CD4-positive, CD25-positive, alpha-beta regulatory T cell (primary cell): ENCODE results near the gene ZNF335. TPM values are rescaled to one million over a fixed set of nuclear protein-coding genes. Genes with fewer than 3 reads are reported as not detected.

Experiments
- ATAC-seq, 2 donors: fragments of 150-1000 bp; cut with Tn5 transposase; one replicate each; pipeline ENCODE4 v1.10.0; 2021; ENCODE audit warnings: low read depth in 2 of 2, moderate number of reproducible peaks in 2 of 2, moderate library complexity in 1 of 2
- DNase-seq, 3 donors: peaks; one replicate each; pipeline versions ENCODE4 v3.0.0 to v3.0.0-alpha.2; 2012 to 2022; ENCODE audit warnings: mixed read lengths in 1 of 3
- H3K27ac ChIP-seq: one replicate; pipeline ENCODE4 v1.7.0; 2013; ENCODE audit warnings: mild to moderate bottlenecking, low read length; ENCODE audit not compliant: insufficient read depth, poor library complexity, severe bottlenecking
- H3K27me3 ChIP-seq: one replicate; pipeline ENCODE4 v1.7.0; 2013; ENCODE audit warnings: low read length; ENCODE audit not compliant: control insufficient read depth, insufficient read depth
- H3K36me3 ChIP-seq: one replicate; pipeline ENCODE4 v1.7.0; 2013; ENCODE audit warnings: mild to moderate bottlenecking, low read length, moderate library complexity; ENCODE audit not compliant: control insufficient read depth, insufficient read depth
- H3K4me1 ChIP-seq: 2 replicates; pipeline ENCODE4 v1.7.0; 2013; ENCODE audit warnings: mild to moderate bottlenecking, low read length; ENCODE audit not compliant: insufficient read depth, control insufficient read depth, poor library complexity, severe bottlenecking
- H3K4me3 ChIP-seq: one replicate; pipeline ENCODE4 v1.7.0; 2013; ENCODE audit warnings: low read depth, mild to moderate bottlenecking, low read length, moderate library complexity
- H3K9me3 ChIP-seq, 2 experiments: 1 replicate in 1 of 2; 2 replicates in 1 of 2; pipeline ENCODE4 v1.7.0; 2013; ENCODE audit warnings: low read length in 2 of 2, mild to moderate bottlenecking in 1 of 2, moderate library complexity in 1 of 2; ENCODE audit not compliant: control insufficient read depth in 2 of 2
- H3K27ac Mint-ChIP-seq, 3 donors: one replicate each; pipeline ENCODE4 v1.8.0; 2020 to 2022; ENCODE audit warnings: mild to moderate bottlenecking in 3 of 3, mixed read lengths in 3 of 3, moderate library complexity in 2 of 3
- H3K27me3 Mint-ChIP-seq: one replicate; pipeline ENCODE4 v1.8.0; 2022; ENCODE audit warnings: mild to moderate bottlenecking, mixed read lengths
- H3K36me3 Mint-ChIP-seq: one replicate; pipeline ENCODE4 v1.8.0; 2020; ENCODE audit warnings: mixed read lengths
- H3K4me1 Mint-ChIP-seq, 4 donors: one replicate each; pipeline ENCODE4 v1.8.0; 2020 to 2022; ENCODE audit warnings: mixed read lengths in 4 of 4, mild to moderate bottlenecking in 1 of 4
- H3K4me3 Mint-ChIP-seq, 4 donors: one replicate each; pipeline ENCODE4 v1.8.0; 2020 to 2022; ENCODE audit warnings: mild to moderate bottlenecking in 4 of 4, mixed read lengths in 4 of 4, moderate library complexity in 3 of 4
- H3K9me3 Mint-ChIP-seq, 7 donors: one replicate each; pipeline ENCODE4 v1.8.0; 2020 to 2022; ENCODE audit warnings: mixed read lengths in 7 of 7, mild to moderate bottlenecking in 3 of 7, moderate library complexity in 2 of 7
- polyA plus RNA-seq, 4 donors: library from polyadenylated mRNA; unstranded; fragments of 300-500 nt; fragmentation: Illumina TruSeq; gene quantifications; one replicate each; pipeline ENCODE4 v1.2.3, GENCODE V29; 2021
- total RNA-seq: library from RNA; stranded (reverse); gene quantifications from one replicate; pipeline ENCODE4 v1.2.3, GENCODE V29; 2022

ZNF335 gene
- total and polyA plus RNA-seq, 5 donors from 2014 or later: 8.2 to 137 (median 12.8) TPM

GRCh38 chr20:45911486-45912343 lies 60.3 kb downstream of the ZNF335 start, which contains the start of gene PLTP:
TSS of gene PLTP (minus strand) at chr20:45912155. CDS start at chr20:45911452, 703 bp downstream.
- H3K27ac ChIP-seq: no peak within 1 kb of the TSS
- no peaks in the 10 kb centered on the region for H3K36me3 ChIP-seq
- peak within 1 kb of the TSS; percentile 73 to 84 (median 74) for H3K27ac Mint-ChIP-seq
- peaks cover 2% of the 10 kb centered on the region for H3K27me3 ChIP-seq
- peak within 1 kb of the TSS; percentile 62 for H3K4me3 ChIP-seq
- no peaks in the 10 kb centered on the region for H3K9me3 Mint-ChIP-seq
- H3K4me3 Mint-ChIP-seq: peak within 1 kb of the TSS; percentile 83 to 92 (median 86)
- DNase-seq: peak in 2 of 3 donors; percentile 35 to 39
- H3K27me3 Mint-ChIP-seq: peaks cover 38% of the 10 kb centered on the region
- no peak for ATAC-seq
- H3K9me3 ChIP-seq: no peaks in the 10 kb centered on the region
- H3K36me3 Mint-ChIP-seq: no peaks in the 10 kb centered on the region
- H3K4me1 ChIP-seq: peaks cover 19% of the 10 kb centered on the region
- H3K4me1 Mint-ChIP-seq: peaks cover 0 to 21% (median 7%) of the 10 kb centered on the region in 4 donors

GRCh38 chr20:45910670-45911485 lies 61.1 kb downstream of the ZNF335 start:
- DNase-seq (peak; percentile 75 to 97 (median 83)), ATAC-seq (peak; percentile 83)
- peaks cover 0 to 21% (median 7%) of the 10 kb centered on the region in 4 donors for H3K4me1 Mint-ChIP-seq
- Histone ChIP-seq H3K9me3 (no peaks in the 10 kb centered on the region), H3K4me1 (peaks cover 19% of the 10 kb centered on the region), H3K4me3 (peak overlapping the region; percentile 62), H3K27ac (no peak overlapping the region), H3K27me3 (peaks cover 2% of the 10 kb centered on the region), H3K36me3 (no peaks in the 10 kb centered on the region)
- H3K27ac Mint-ChIP-seq: peak overlapping the region; percentile 73 to 87 (median 84)
- H3K36me3 Mint-ChIP-seq: no peaks in the 10 kb centered on the region
- peaks cover 29% of the 10 kb centered on the region for H3K27me3 Mint-ChIP-seq
- H3K9me3 Mint-ChIP-seq: no peaks in the 10 kb centered on the region
- H3K4me3 Mint-ChIP-seq: peak overlapping the region; percentile 77 to 87 (median 84)

DNA sequence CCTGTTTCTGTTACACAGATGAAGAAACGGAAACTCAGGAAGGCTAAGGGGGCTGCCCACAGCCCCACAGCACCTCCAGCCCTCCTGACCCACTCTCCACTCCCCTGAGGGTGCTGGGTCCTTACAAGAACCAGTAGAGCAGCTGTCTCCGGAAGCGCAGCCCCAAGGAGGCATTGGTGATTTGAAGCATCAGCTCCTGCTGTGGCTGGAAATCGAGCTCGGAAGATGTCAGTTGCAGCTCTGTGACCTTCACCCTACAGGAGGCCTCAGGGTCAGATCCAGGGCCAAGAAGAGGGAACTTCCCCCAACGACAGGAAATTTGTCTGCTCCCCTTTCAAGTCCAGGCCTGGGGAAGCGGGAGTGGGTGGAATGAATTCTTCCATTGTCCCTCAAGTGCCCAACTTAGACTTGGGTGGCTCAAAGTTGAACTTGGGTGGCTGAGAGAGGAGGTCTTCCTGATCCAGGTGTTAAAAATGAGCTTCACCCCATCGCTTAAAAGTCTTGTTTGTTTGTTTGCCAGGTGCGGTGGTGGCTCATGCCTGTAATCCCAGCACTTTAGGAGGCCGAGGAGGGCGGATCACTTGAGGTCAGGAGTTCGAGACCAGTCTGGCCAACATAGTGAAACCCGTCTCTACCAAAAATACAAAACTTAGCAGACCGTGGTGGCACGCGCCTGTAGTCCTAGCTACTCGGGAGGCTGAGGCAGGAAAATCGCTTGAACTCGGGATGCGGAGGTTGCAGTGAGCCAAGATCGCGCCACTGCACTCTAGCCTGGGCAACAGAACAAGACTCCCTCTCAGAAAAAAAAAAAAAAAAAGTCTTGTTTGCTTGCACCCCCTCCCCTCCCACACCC lies 62.0 kb downstream of the ZNF335 start:
- H3K4me3 ChIP-seq: peak overlapping the region; percentile 32
- ATAC-seq: no peak

DNA sequence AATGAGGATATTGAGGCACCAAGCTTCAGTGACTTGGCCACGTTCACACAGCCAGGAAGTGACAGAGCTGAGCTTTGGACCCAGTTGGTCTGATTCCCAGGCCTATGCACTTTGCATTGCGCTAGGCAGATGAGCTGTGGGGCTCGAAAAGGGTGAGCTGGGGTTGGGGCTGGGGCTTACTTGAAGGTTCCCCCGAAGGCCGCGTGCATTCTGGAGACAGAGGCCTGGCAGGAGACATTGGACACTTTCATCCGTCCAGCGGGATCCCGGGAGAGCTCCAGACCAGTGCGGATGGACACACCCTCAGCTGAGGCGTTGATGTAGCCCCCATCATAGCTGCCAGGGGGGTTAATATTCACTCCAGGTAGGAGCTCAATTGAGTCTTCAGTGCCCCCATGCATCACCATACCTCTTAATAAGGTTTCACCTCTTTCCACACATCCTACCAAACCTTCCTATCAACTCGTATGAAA lies 62.6 kb downstream of the ZNF335 start:
- Histone ChIP-seq H3K9me3 (no peaks in the 10 kb centered on the region), H3K27me3 (peaks cover 2% of the 10 kb centered on the region), H3K27ac (no peak overlapping the region), H3K4me3 (no peak overlapping the region), H3K36me3 (no peaks in the 10 kb centered on the region), H3K4me1 (peaks cover 19% of the 10 kb centered on the region)
- Mint-ChIP-seq H3K36me3 (no peaks in the 10 kb centered on the region), H3K27ac (no peak overlapping the region), H3K9me3 (no peaks in the 10 kb centered on the region), H3K4me1 (peaks cover 0 to 21% (median 7%) of the 10 kb centered on the region in 4 donors), H3K4me3 (peak overlapping the region in 1 of 4 donors; percentile 30), H3K27me3 (peaks cover 16% of the 10 kb centered on the region)
- ATAC-seq (no peak), DNase-seq (no peak)

More for the DNA sequence above, 62.0 kb downstream of the ZNF335 start:
- Histone ChIP-seq H3K36me3 (no peaks in the 10 kb centered on the region), H3K27me3 (peaks cover 2% of the 10 kb centered on the region), H3K27ac (no peak overlapping the region), H3K4me1 (peaks cover 19% of the 10 kb centered on the region), H3K9me3 (no peaks in the 10 kb centered on the region)
- no peak for DNase-seq
- H3K27me3 Mint-ChIP-seq: peaks cover 21% of the 10 kb centered on the region
- peaks cover 0 to 21% (median 7%) of the 10 kb centered on the region in 4 donors for H3K4me1 Mint-ChIP-seq
- H3K27ac Mint-ChIP-seq: peak overlapping the region in 2 of 3 donors; percentile 60 to 84
- H3K9me3 Mint-ChIP-seq: no peaks in the 10 kb centered on the region
- no peaks in the 10 kb centered on the region for H3K36me3 Mint-ChIP-seq
- H3K4me3 Mint-ChIP-seq: peak overlapping the region; percentile 30 to 87 (median 84)

- DNase-seq (no peak), ATAC-seq (no peak)
- Histone ChIP-seq H3K27ac (no peak overlapping the region), H3K36me3 (no peaks in the 10 kb centered on the region), H3K27me3 (peaks cover under 1% of the 10 kb centered on the region), H3K4me1 (peaks cover 19% of the 10 kb centered on the region), H3K4me3 (no peak overlapping the region), H3K9me3 (no peaks in the 10 kb centered on the region)
- Mint-ChIP-seq H3K27ac (no peak overlapping the region), H3K4me3 (no peak overlapping the region), H3K36me3 (no peaks in the 10 kb centered on the region), H3K9me3 (no peaks in the 10 kb centered on the region), H3K27me3 (peaks cover 10% of the 10 kb centered on the region), H3K4me1 (peaks cover 0 to 21% (median 7%) of the 10 kb centered on the region in 4 donors)
These were observed 63.9 kb downstream of the ZNF335 start for GRCh38 chr20:45908084-45908483.

DNA sequence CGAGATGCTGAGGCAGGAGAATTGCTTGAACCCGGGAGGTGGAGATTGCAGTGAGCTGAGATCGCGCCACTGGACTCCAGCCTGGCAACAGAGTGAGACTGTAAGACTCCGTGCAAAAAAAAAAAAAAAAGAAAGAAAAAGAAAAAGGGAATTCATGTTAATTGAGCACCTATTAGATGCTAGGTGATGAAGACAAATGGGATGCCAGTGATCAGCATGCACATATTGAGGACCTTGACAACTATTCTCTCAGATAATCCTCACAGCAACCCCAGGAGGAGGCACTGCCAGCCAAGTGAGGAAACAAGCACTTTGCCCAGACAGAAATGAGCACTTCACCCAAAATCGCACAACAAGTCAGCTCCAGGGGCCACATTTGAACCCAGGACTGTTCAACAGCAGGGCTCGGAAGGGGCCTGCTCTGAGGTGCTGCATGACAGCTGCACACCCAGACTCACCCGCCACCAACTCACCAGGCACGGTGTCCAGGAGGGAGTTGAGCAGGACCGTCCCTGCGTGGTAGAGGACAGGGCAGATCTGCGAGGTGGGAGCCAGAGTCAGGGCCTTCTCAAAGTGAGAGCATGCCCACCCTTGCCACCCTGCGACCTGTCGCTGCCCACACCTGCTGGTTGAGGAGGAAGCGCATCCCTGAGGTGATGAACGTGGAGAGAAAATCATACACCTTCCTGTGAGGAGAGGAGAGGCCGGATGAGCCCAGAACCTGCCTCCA lies 64.6 kb downstream of the ZNF335 start:
- H3K4me1 Mint-ChIP-seq: peaks cover 0 to 20% (median 7%) of the 10 kb centered on the region in 4 donors
- ATAC-seq (no peak), DNase-seq (no peak)
- no peaks in the 10 kb centered on the region for H3K9me3 Mint-ChIP-seq
- peaks cover 8% of the 10 kb centered on the region for H3K27me3 Mint-ChIP-seq
- no peaks in the 10 kb centered on the region for H3K9me3 ChIP-seq
- peak overlapping the region in 1 of 3 donors; percentile 27 for H3K27ac Mint-ChIP-seq
- H3K36me3 Mint-ChIP-seq: no peaks in the 10 kb centered on the region
- H3K36me3 ChIP-seq: no peaks in the 10 kb centered on the region
- peaks cover 17% of the 10 kb centered on the region for H3K4me1 ChIP-seq
- H3K27me3 ChIP-seq: no peaks in the 10 kb centered on the region
- no peak overlapping the region for H3K4me3 ChIP-seq
- no peak overlapping the region for H3K27ac ChIP-seq
- peak overlapping the region in 1 of 4 donors; percentile 32 for H3K4me3 Mint-ChIP-seq
